Pancreas (tissue), 10 donors: Measurements from ENCODE around the gene HDAC10. TPM values are rescaled to one million over a fixed set of nuclear protein-coding genes. Genes with fewer than 3 reads are reported as not detected.

Experiments
- ATAC-seq, 4 donors: fragments of 200-7000 bp; cut with Tn5 transposase; one replicate each; pipeline versions ENCODE4 v1.8.0 to v1.9.1; 2020; ENCODE audit warnings: mild to moderate bottlenecking in 4 of 4, moderate library complexity in 4 of 4
- DNase-seq, 6 donors: peaks; one replicate each; pipeline ENCODE4 v3.0.0-alpha.2; 2020
- FAIRE-seq: peaks from 2 replicates; lab custom pipeline; 2012; peaks lifted over from hg19 to GRCh38; lab: Jason Lieb, UNC
- H3K27ac ChIP-seq, 4 donors: fragments of 200-600 bp; sonication (generic); 1 replicate in 3 of 4; 2 replicates in 1 of 4; pipeline versions ENCODE4 v1.5.0 to v1.8.0; 2020
- H3K27me3 ChIP-seq, 4 donors: fragments of 200-600 bp; one replicate each; pipeline ENCODE4 v1.8.0; 2021
- H3K36me3 ChIP-seq, 3 donors: fragments of 200-600 bp; sonication (generic) in 1 of 3; one replicate each; pipeline versions ENCODE4 v1.5.0 to v1.8.0; 2020 to 2021
- H3K4me1 ChIP-seq, 3 donors: fragments of 200-600 bp; one replicate each; pipeline ENCODE4 v1.8.0; 2021
- H3K4me3 ChIP-seq, 4 donors: fragments of 200-600 bp; sonication (generic) in 2 of 4; one replicate each; pipeline versions ENCODE4 v1.5.0 to v1.8.0; 2020 to 2021
- H3K9me3 ChIP-seq, 4 donors: fragments of 200-600 bp; one replicate each; pipeline ENCODE4 v1.8.0; 2021
- CTCF ChIP-seq, 4 donors: fragments of 200-600 bp; sonication (generic) in 3 of 4; IDR thresholded peaks; one replicate each; pipeline versions ENCODE4 v1.5.0 to v1.8.0; 2021; ENCODE audit warnings: antibody characterized with exemption in 4 of 4
- whole genome bisulfite sequencing, 2 donors: extraction: QIAGEN DNeasy Blood & Tissue Kit; methylation state at CpG; one replicate each; pipeline ENCODE4 v1.1.7; 2013; 5-methylcytosine and 5-hydroxymethylcytosine counted together
- intact Hi-C, 3 donors: fragments of 100-400 bp; cut with DNase I; formaldehyde crosslinking; loops; one replicate each; pipeline versions ENCODE4 v1.11.1 to v1.14.2; 2022
- polyA plus RNA-seq, 2 donors: library from polyadenylated mRNA; stranded (reverse); fragments of 200-250 nt; gene quantifications; one replicate each; pipeline ENCODE4 v1.2.3, GENCODE V29; 2013
- total RNA-seq, 6 donors: library from RNA; stranded (reverse); fragmentation: NEBNext Ultra II Directional in 4 of 6; extraction: Animal tissue kit (Norgen Biotek cat#: 25700) in 4 of 6; gene quantifications; one replicate each; pipeline versions ENCODE4 v1.2.1 to v1.2.4, GENCODE V29; 2021 to 2023
- donor health status: healthy with polysubstance abuse.
- donor health status: DM: no; HTN: no; CAD: no; lungs with moderate emphysema.
- donor health status: DM: no; HTN: no; CAD: no.
- donor health status: control.
- donor health status: control.
- donor health status: Bipolar disorder and iron deficiency.
- donor health status: DM: yes; HTN: yes; CAD: no.
- donor health status: DM: no; HTN: no; CAD: no.
- donor health status: DM: no; HTN: no; CAD: no.
- donor health status: DM: yes; HTN: yes; CAD: no.

The HDAC10 gene
- total and polyA plus RNA-seq, 8 donors, result 17.0 to 78.3 (median 21.8) TPM

GRCh38 chr22:50219800-50220602 lies 31.1 kb downstream of the HDAC10 start:
- ATAC-seq (peak in 2 of 4 donors; percentile 0 to 1), DNase-seq (peak in 2 of 6 donors; percentile 15 to 83), FAIRE-seq (no peak)
- H3K27me3 ChIP-seq, result no peaks in the 10 kb centered on the region
- TF ChIP-seq CTCF (IDR thresholded peaks at IDR 0.05), result no peak
- peaks cover 0 to 77% (median 40%) of the 10 kb centered on the region in 3 donors for H3K36me3 ChIP-seq
- H3K4me3 ChIP-seq, result no peak overlapping the region
- no peaks in the 10 kb centered on the region for H3K4me1 ChIP-seq
- 87 to 90% methylated on average over 22 to 25 of the region's 25 CpGs for WGBS, 2 donors
- H3K9me3 ChIP-seq, result no peaks in the 10 kb centered on the region
- no peak overlapping the region for H3K27ac ChIP-seq
- intact Hi-C loops, result no loop called here

GRCh38 chr22:50218996-50219727 lies 31.9 kb downstream of the HDAC10 start:
- H3K4me3 ChIP-seq, result no peak overlapping the region
- 65 to 73% methylated on average over 37 to 42 of the region's 42 CpGs for WGBS, 2 donors
- no peaks in the 10 kb centered on the region for H3K9me3 ChIP-seq
- intact Hi-C loops, result no loop called here
- peaks cover 0 to 75% (median 40%) of the 10 kb centered on the region in 3 donors for H3K36me3 ChIP-seq
- no peaks in the 10 kb centered on the region for H3K4me1 ChIP-seq
- FAIRE-seq, result no peak
- no peak for TF ChIP-seq CTCF (IDR thresholded peaks at IDR 0.05)
- H3K27me3 ChIP-seq, result no peaks in the 10 kb centered on the region
- peak; percentile 78 to 89 (median 86) for ATAC-seq
- peak; percentile 83 to 98 (median 94) for DNase-seq
- H3K27ac ChIP-seq, result no peak overlapping the region

- Histone ChIP-seq H3K4me1 (no peaks in the 10 kb centered on the region), H3K36me3 (peaks cover 0 to 70% (median 42%) of the 10 kb centered on the region in 3 donors), H3K9me3 (no peaks in the 10 kb centered on the region), H3K27me3 (no peaks in the 10 kb centered on the region), H3K4me3 (no peak overlapping the region), H3K27ac (no peak overlapping the region)
- TF ChIP-seq CTCF (IDR thresholded peaks at IDR 0.05), result no peak
- FAIRE-seq, result no peak
- DNase-seq, result peak in 5 of 6 donors; percentile 38 to 87 (median 48)
- peak in 3 of 4 donors; percentile 6 to 10 (median 10) for ATAC-seq
- intact Hi-C loops, result no loop called here
- WGBS, 2 donors, result 75 to 79% methylated on average over 42 to 43 of the region's 43 CpGs
These were observed 32.7 kb downstream of the HDAC10 start for GRCh38 chr22:50218153-50218995.

- ATAC-seq (no peak), FAIRE-seq (no peak), DNase-seq (peak in 2 of 6 donors; percentile 49 to 73)
- H3K4me3 ChIP-seq, result no peak overlapping the region
- intact Hi-C loops, result no loop called here
- no peaks in the 10 kb centered on the region for H3K4me1 ChIP-seq
- no peaks in the 10 kb centered on the region for H3K9me3 ChIP-seq
- no peak for TF ChIP-seq CTCF (IDR thresholded peaks at IDR 0.05)
- no peak overlapping the region for H3K27ac ChIP-seq
- no peaks in the 10 kb centered on the region for H3K27me3 ChIP-seq
- H3K36me3 ChIP-seq, result peaks cover 0 to 68% (median 37%) of the 10 kb centered on the region in 3 donors
- WGBS, 2 donors, result 89 to 91% methylated on average over 21 of the region's 21 CpGs
These were observed 33.4 kb downstream of the HDAC10 start for GRCh38 chr22:50217543-50218152.
